Suprapubic skin (tissue), 4 donors: ENCODE measurements around the gene STRN4. TPM values are rescaled to one million over a fixed set of nuclear protein-coding genes. Genes with fewer than 3 reads are reported as not detected.

Source experiments
- DNase-seq, 2 donors: peaks; one replicate each; pipeline ENCODE4 v3.0.0-alpha.2; 2019; ENCODE audit warnings: low spot score in 2 of 2
- H3K27ac ChIP-seq: fragments of 200-600 bp; sonication (generic); one replicate; pipeline ENCODE4 v1.5.1; 2019
- H3K27me3 ChIP-seq: fragments of 200-600 bp; sonication (generic); one replicate; pipeline ENCODE4 v1.5.1; 2019
- H3K36me3 ChIP-seq: fragments of 200-600 bp; sonication (generic); one replicate; pipeline ENCODE4 v1.5.1; 2019
- H3K4me1 ChIP-seq: fragments of 200-600 bp; sonication (generic); one replicate; pipeline ENCODE4 v1.5.1; 2019
- H3K4me3 ChIP-seq: fragments of 200-600 bp; sonication (generic); one replicate; pipeline ENCODE4 v1.5.1; 2019; ENCODE audit warnings: mild to moderate bottlenecking
- H3K9me3 ChIP-seq: fragments of 200-600 bp; sonication (generic); one replicate; pipeline ENCODE4 v1.5.1; 2019
- CTCF ChIP-seq, 2 donors: fragments of 200-600 bp in 1 of 2; fragments of 450-650 bp in 1 of 2; sonication (generic) in 1 of 2; IDR thresholded peaks; one replicate each; pipeline ENCODE4 v1.5.1; 2016 to 2019; ENCODE audit warnings: antibody characterized with exemption in 2 of 2, mild to moderate bottlenecking in 1 of 2, moderate library complexity in 1 of 2
- EP300 ChIP-seq: sonication (generic); formaldehyde crosslinking; IDR thresholded peaks from one replicate; pipeline ENCODE4 v1.6.1; 2017; ENCODE audit warnings: antibody characterized with exemption
- POLR2A ChIP-seq, 2 donors: fragments of 450-650 bp; IDR thresholded peaks; one replicate each; pipeline ENCODE4 v1.6.1; 2017; ENCODE audit warnings: antibody characterized with exemption in 2 of 2, mild to moderate bottlenecking in 2 of 2, moderate library complexity in 2 of 2
- POLR2AphosphoS5 ChIP-seq, 3 donors: sonication (generic); formaldehyde crosslinking; IDR thresholded peaks; one replicate each; pipeline ENCODE4 v1.6.1; 2017; ENCODE audit warnings: antibody characterized with exemption in 3 of 3
- WGBS: methylation state at CpG from one replicate; pipeline ENCODE4 v1.1.5; 2018; 5-methylcytosine and 5-hydroxymethylcytosine counted together
- total RNA-seq, 4 donors: library from RNA; depleted of rRNA; stranded (reverse); fragments of >200 nt; gene quantifications; one replicate each; pipeline ENCODE4 v1.1.0, GENCODE V29; 2016

STRN4 gene
- total RNA-seq, 4 donors from 2014 or later = 73.2 to 87.6 (median 81.1) TPM

GRCh38 chr19:46745030-46745429 is 1.2 kb downstream of the STRN4 start:
- Histone ChIP-seq H3K9me3 (no peaks in the 10 kb centered on the region), H3K4me1 (peaks cover 49% of the 10 kb centered on the region), H3K27me3 (no peaks in the 10 kb centered on the region), H3K4me3 (peak overlapping the region; percentile 86), H3K36me3 (no peaks in the 10 kb centered on the region), H3K27ac (no peak overlapping the region)
- WGBS = 12% methylated on average over 8 of the region's 8 CpGs
- DNase-seq = no peak
- no peak for TF ChIP-seq CTCF (IDR thresholded peaks at IDR 0.05)

- H3K27ac ChIP-seq = no peak overlapping the region
- H3K36me3 ChIP-seq = no peaks in the 10 kb centered on the region
- no peaks in the 10 kb centered on the region for H3K27me3 ChIP-seq
- TF ChIP-seq CTCF (IDR thresholded peaks at IDR 0.05) = no peak
- no peak for TF ChIP-seq POLR2A (IDR thresholded peaks at IDR 0.05)
- TF ChIP-seq EP300 = no peak
- TF ChIP-seq POLR2AphosphoS5 (IDR thresholded peaks at IDR 0.05) = no peak
- WGBS = 79% methylated on average over 12 of the region's 12 CpGs
- no peak for DNase-seq
- H3K4me1 ChIP-seq = peaks cover 58% of the 10 kb centered on the region
- H3K9me3 ChIP-seq = no peaks in the 10 kb centered on the region
- H3K4me3 ChIP-seq = peak overlapping the region; percentile 86
Measured at GRCh38 chr19:46744005-46744691, 2.1 kb downstream of the STRN4 start.

GRCh38 chr19:46742926-46743480 is 3.2 kb downstream of the STRN4 start:
- no peaks in the 10 kb centered on the region for H3K27me3 ChIP-seq
- WGBS = 68% methylated on average over 4 of the region's 4 CpGs
- TF ChIP-seq CTCF (IDR thresholded peaks at IDR 0.05) = no peak
- H3K27ac ChIP-seq = no peak overlapping the region
- no peak overlapping the region for H3K4me3 ChIP-seq
- DNase-seq = no peak
- H3K4me1 ChIP-seq = peaks cover 60% of the 10 kb centered on the region
- peaks cover 8% of the 10 kb centered on the region for H3K36me3 ChIP-seq
- H3K9me3 ChIP-seq = no peaks in the 10 kb centered on the region

GRCh38 chr19:46741447-46741846 is 4.8 kb downstream of the STRN4 start:
- peaks cover 54% of the 10 kb centered on the region for H3K4me1 ChIP-seq
- no peaks in the 10 kb centered on the region for H3K9me3 ChIP-seq
- WGBS = 86% methylated on average over 12 of the region's 17 CpGs
- peaks cover 23% of the 10 kb centered on the region for H3K36me3 ChIP-seq
- H3K27me3 ChIP-seq = no peaks in the 10 kb centered on the region
- no peak for TF ChIP-seq POLR2AphosphoS5 (IDR thresholded peaks at IDR 0.05)
- no peak for TF ChIP-seq CTCF (IDR thresholded peaks at IDR 0.05)
- no peak for TF ChIP-seq EP300
- TF ChIP-seq POLR2A (IDR thresholded peaks at IDR 0.05) = no peak
- no peak overlapping the region for H3K4me3 ChIP-seq
- no peak overlapping the region for H3K27ac ChIP-seq
- no peak for DNase-seq

GRCh38 chr19:46739290-46739771 is 6.9 kb downstream of the STRN4 start:
- Histone ChIP-seq H3K4me3 (no peak overlapping the region), H3K9me3 (no peaks in the 10 kb centered on the region), H3K36me3 (peaks cover 41% of the 10 kb centered on the region), H3K27me3 (no peaks in the 10 kb centered on the region), H3K4me1 (peaks cover 45% of the 10 kb centered on the region), H3K27ac (no peak overlapping the region)
- no peak for TF ChIP-seq POLR2AphosphoS5 (IDR thresholded peaks at IDR 0.05)
- WGBS = 69% methylated on average over 12 of the region's 14 CpGs
- DNase-seq = no peak
